Stimulated activated CD4-positive, alpha-beta T cell treated with anti-CD3 and anti-CD28 coated beads, Interleukin-2, amount 100 ng/mL, for 4 hours (primary cell): ENCODE results near the gene UBAP2.
"Not testable (repeated sequence)": the region's sequence is repeated elsewhere in the genome, so short reads cannot be mapped to it uniquely, and the experiment has no call there.

Experiments used
- DNase-seq: peaks from one replicate; pipeline ENCODE4 v3.0.0-alpha.2; 2020; ENCODE audit warnings: low read depth

The UBAP2 gene

GRCh38 chr9:34046784-34047379 lies 1.8 kb downstream of the UBAP2 start:
- no peak for DNase-seq

- no peak for DNase-seq
Observed at GRCh38 chr9:34045903-34046302, 2.8 kb downstream of the UBAP2 start.

- DNase-seq, result not testable (repeated sequence)
Observed at GRCh38 chr9:34042074-34042473, 6.6 kb downstream of the UBAP2 start.

GRCh38 chr9:34038851-34039250 lies 9.8 kb downstream of the UBAP2 start:
- not testable (repeated sequence) for DNase-seq

- DNase-seq, result no peak
Observed at GRCh38 chr9:34037626-34038025, 11.1 kb downstream of the UBAP2 start.

GRCh38 chr9:34036625-34037024 lies 12.1 kb downstream of the UBAP2 start:
- no peak for DNase-seq

- DNase-seq, result no peak
Observed at GRCh38 chr9:34035656-34036055, 13.0 kb downstream of the UBAP2 start.

- DNase-seq, result no peak
Observed at GRCh38 chr9:34034698-34035065, 14.0 kb downstream of the UBAP2 start.

- no peak for DNase-seq
Observed at GRCh38 chr9:34032631-34033030, 16.1 kb downstream of the UBAP2 start.

GRCh38 chr9:34027845-34028574 lies 20.7 kb downstream of the UBAP2 start:
- no peak for DNase-seq

- DNase-seq, result no peak
Observed at GRCh38 chr9:34025811-34026210, 22.9 kb downstream of the UBAP2 start.

GRCh38 chr9:34025062-34025461 lies 23.6 kb downstream of the UBAP2 start:
- no peak for DNase-seq

- DNase-seq, result not testable (repeated sequence)
Observed at GRCh38 chr9:34024476-34024875, 24.2 kb downstream of the UBAP2 start.

GRCh38 chr9:34016149-34016548 lies 32.5 kb downstream of the UBAP2 start:
- DNase-seq, result no peak

GRCh38 chr9:34010979-34011378 lies 37.7 kb downstream of the UBAP2 start:
- no peak for DNase-seq

GRCh38 chr9:34001951-34002350 lies 46.7 kb downstream of the UBAP2 start:
- no peak for DNase-seq

- DNase-seq, result no peak
Observed at GRCh38 chr9:34001298-34001697, 47.4 kb downstream of the UBAP2 start.

GRCh38 chr9:33995449-33995848 lies 53.2 kb downstream of the UBAP2 start:
- DNase-seq, result no peak

- no peak for DNase-seq
Observed at GRCh38 chr9:33993104-33993503, 55.6 kb downstream of the UBAP2 start.

GRCh38 chr9:33992632-33993031 lies 56.1 kb downstream of the UBAP2 start:
- no peak for DNase-seq

GRCh38 chr9:33988219-33988890 lies 60.3 kb downstream of the UBAP2 start:
- DNase-seq, result peak; percentile 3

- DNase-seq, result no peak
Observed at GRCh38 chr9:33976414-33976813, 72.3 kb downstream of the UBAP2 start.

GRCh38 chr9:33972698-33973097 lies 76.0 kb downstream of the UBAP2 start:
- no peak for DNase-seq
